ENCODE results near the gene STXBP6. TPM values are rescaled to one million over a fixed set of nuclear protein-coding genes. Genes with fewer than 3 reads are reported as not detected.

STXBP6 gene
- total RNA-seq, 1 donor from 2014 or later: 1.7 TPM

- peaks cover 20% of the 10 kb centered on the region for H3K4me1 Mint-ChIP-seq (ENCODE audit: low read depth)
- H3K27ac Mint-ChIP-seq (ENCODE audit: unreplicated experiment): no peak overlapping the region
- no peak overlapping the region for H3K4me3 Mint-ChIP-seq (ENCODE audit: unreplicated experiment)
- no peak for TF ChIP-seq CTCF (IDR thresholded peaks at IDR 0.05)
- DNase-seq (ENCODE audit: low spot score): no peak
- no peaks in the 10 kb centered on the region for H3K36me3 Mint-ChIP-seq (ENCODE audit: low read depth)
- H3K9me3 Mint-ChIP-seq (ENCODE audit: low read depth): no peaks in the 10 kb centered on the region
- H3K27me3 Mint-ChIP-seq (ENCODE audit: low read depth): peaks cover 7% of the 10 kb centered on the region
These were observed 236.7 kb downstream of the STXBP6 start for GRCh38 chr14:24813089-24813815.

- TF ChIP-seq CTCF (IDR thresholded peaks at IDR 0.05): no peak
- Mint-ChIP-seq H3K4me3 (ENCODE audit: unreplicated experiment) (no peak overlapping the region), H3K36me3 (ENCODE audit: low read depth) (no peaks in the 10 kb centered on the region), H3K4me1 (ENCODE audit: low read depth) (peaks cover 7% of the 10 kb centered on the region), H3K27me3 (ENCODE audit: low read depth) (peaks cover 11% of the 10 kb centered on the region), H3K27ac (ENCODE audit: unreplicated experiment) (no peak overlapping the region), H3K9me3 (ENCODE audit: low read depth) (no peaks in the 10 kb centered on the region)
- DNase-seq (ENCODE audit: low spot score): no peak
These were observed 240.8 kb downstream of the STXBP6 start for GRCh38 chr14:24809135-24809534.

- TF ChIP-seq CTCF (IDR thresholded peaks at IDR 0.05): no peak
- Mint-ChIP-seq H3K27ac (ENCODE audit: unreplicated experiment) (no peak overlapping the region), H3K36me3 (ENCODE audit: low read depth) (no peaks in the 10 kb centered on the region), H3K4me1 (ENCODE audit: low read depth) (peaks cover 7% of the 10 kb centered on the region), H3K4me3 (ENCODE audit: unreplicated experiment) (no peak overlapping the region), H3K27me3 (ENCODE audit: low read depth) (peaks cover 13% of the 10 kb centered on the region), H3K9me3 (ENCODE audit: low read depth) (no peaks in the 10 kb centered on the region)
- DNase-seq (ENCODE audit: low spot score): no peak
These were observed 241.5 kb downstream of the STXBP6 start for GRCh38 chr14:24808412-24808811.

GRCh38 chr14:24806061-24806678 lies 243.8 kb downstream of the STXBP6 start:
- peaks cover 7% of the 10 kb centered on the region for H3K4me1 Mint-ChIP-seq (ENCODE audit: low read depth)
- no peaks in the 10 kb centered on the region for H3K36me3 Mint-ChIP-seq (ENCODE audit: low read depth)
- H3K27me3 Mint-ChIP-seq (ENCODE audit: low read depth): peaks cover 9% of the 10 kb centered on the region
- H3K9me3 Mint-ChIP-seq (ENCODE audit: low read depth): no peaks in the 10 kb centered on the region
- H3K27ac Mint-ChIP-seq (ENCODE audit: unreplicated experiment): no peak overlapping the region
- no peak overlapping the region for H3K4me3 Mint-ChIP-seq (ENCODE audit: unreplicated experiment)
- peak; percentile 96 for TF ChIP-seq CTCF (IDR thresholded peaks at IDR 0.05)
- DNase-seq (ENCODE audit: low spot score): no peak

- H3K27me3 Mint-ChIP-seq (ENCODE audit: low read depth): peaks cover 12% of the 10 kb centered on the region
- no peaks in the 10 kb centered on the region for H3K36me3 Mint-ChIP-seq (ENCODE audit: low read depth)
- no peaks in the 10 kb centered on the region for H3K4me1 Mint-ChIP-seq (ENCODE audit: low read depth)
- H3K9me3 Mint-ChIP-seq (ENCODE audit: low read depth): no peaks in the 10 kb centered on the region
- H3K27ac Mint-ChIP-seq (ENCODE audit: unreplicated experiment): no peak overlapping the region
- TF ChIP-seq CTCF (IDR thresholded peaks at IDR 0.05): no peak
- DNase-seq (ENCODE audit: low spot score): no peak
- H3K4me3 Mint-ChIP-seq (ENCODE audit: unreplicated experiment): no peak overlapping the region
These were observed 245.3 kb downstream of the STXBP6 start for GRCh38 chr14:24804552-24805212.
